Upper lobe of left lung (tissue), 6 donors: Measurements from ENCODE around the gene DBF4B. TPM values are rescaled to one million over a fixed set of nuclear protein-coding genes. Genes with fewer than 3 reads are reported as not detected.

Source experiments
- small RNA-seq, 4 donors: library from RNA; depleted of rRNA; stranded (forward); fragments of <200 nt; gene quantifications; one replicate each; pipeline ENCODE3, GENCODE V24; 2016
- total RNA-seq, 6 donors: library from RNA; depleted of rRNA in 4 of 6; stranded (reverse); fragments of >200 nt in 4 of 6; gene quantifications; one replicate each; pipeline versions ENCODE4 v1.1.0 to v1.2.1, GENCODE V29; 2016 to 2021
- donor health status: DM: no; HTN: no; CAD: no; lungs with moderate emphysema.
- donor health status: DM: no; HTN: yes; CAD: no; lungs with severe emphysema.

DBF4B gene
- total RNA-seq, 6 donors from 2014 or later, result 2.0 to 8.4 (median 4.5) TPM

Small RNA genes within 50 kb of the gene (small RNA-seq; reads per million reads assigned to genes)
- gene RN7SL819P, result 0 reads per million in 4 donors

Other genes starting within 250 kb of the DBF4B start
- gene GPATCH8, start 205.3 kb upstream of the DBF4B start, total RNA-seq, result 10 to 100 TPM; 27.2 to 74.5 (median 44.1) TPM
- gene FZD2, start 151.2 kb upstream of the DBF4B start, total RNA-seq, result 10 to 100 TPM in 2 of 6 donors, 1 to 10 TPM in 4; 4.2 to 12.9 (median 7.5) TPM
- under 1 TPM in 1 of 6 donors, not detected in 5; 0.17 TPM for gene MEIOC, start 52.2 kb upstream of the DBF4B start, total RNA-seq
- 10 to 100 TPM; 11.5 to 26.2 (median 17.0) TPM for gene CCDC43, start 18.9 kb upstream of the DBF4B start, total RNA-seq
- gene ADAM11, start 50.3 kb downstream of the DBF4B start, total RNA-seq, result 1 to 10 TPM in 1 of 6 donors, under 1 TPM in 4, not detected in 1; 0.15 to 1.0 (median 0.20) TPM
- gene GJC1, start 121.6 kb downstream of the DBF4B start, total RNA-seq, result 10 to 100 TPM in 2 of 6 donors, 1 to 10 TPM in 4; 4.2 to 14.8 (median 8.6) TPM
- 10 to 100 TPM in 3 of 6 donors, 1 to 10 TPM in 2, not detected in 1; 1.9 to 33.3 (median 15.9) TPM for gene HIGD1B, start 139.2 kb downstream of the DBF4B start, total RNA-seq
- 100 to 1,000 TPM in 1 of 6 donors, 10 to 100 TPM in 5; 66.6 to 146 (median 75.6) TPM for gene EFTUD2, start 190.8 kb downstream of the DBF4B start, total RNA-seq
- not detected for gene GFAP, start 206.8 kb downstream of the DBF4B start, total RNA-seq
- gene KIF18B, start 239.1 kb downstream of the DBF4B start, total RNA-seq, result 1 to 10 TPM in 4 of 6 donors, under 1 TPM in 2; 0.49 to 2.9 (median 1.3) TPM